ENCODE results near the gene NR2C2AP.

Gene NR2C2AP

DNA sequence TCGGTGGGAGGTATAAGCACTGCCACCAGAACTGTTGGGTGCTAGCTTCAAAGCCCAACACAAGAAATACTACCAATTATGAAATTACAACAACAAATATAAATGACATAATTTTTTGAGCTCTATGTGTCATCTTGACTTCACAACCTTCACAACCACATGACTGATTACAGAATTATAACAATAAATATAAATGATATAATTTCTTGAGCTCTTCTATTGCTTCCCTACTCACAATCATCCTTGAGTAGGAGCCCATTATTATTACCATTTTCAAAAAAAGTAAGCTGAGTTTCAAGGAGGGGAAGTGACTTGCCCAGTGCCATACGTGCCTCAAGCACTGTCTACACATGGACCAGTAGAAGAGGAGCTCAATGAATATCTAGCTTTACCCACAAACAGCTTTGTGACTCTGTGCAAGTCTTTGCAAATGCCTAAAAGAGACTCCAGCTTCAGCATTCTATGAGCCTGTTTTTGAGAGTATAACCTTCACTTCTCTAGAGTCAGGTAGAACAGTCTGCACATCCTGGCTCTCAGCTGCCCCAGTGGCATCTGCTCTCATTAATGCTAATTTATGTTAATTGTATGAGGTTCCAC, 31.1 kb upstream of the NR2C2AP start:
- no peak overlapping the region for H3K27ac ChIP-seq
- no peak for TF ChIP-seq ZFX (IDR thresholded peaks at IDR 0.05)
- TF ChIP-seq, protein P1, sequence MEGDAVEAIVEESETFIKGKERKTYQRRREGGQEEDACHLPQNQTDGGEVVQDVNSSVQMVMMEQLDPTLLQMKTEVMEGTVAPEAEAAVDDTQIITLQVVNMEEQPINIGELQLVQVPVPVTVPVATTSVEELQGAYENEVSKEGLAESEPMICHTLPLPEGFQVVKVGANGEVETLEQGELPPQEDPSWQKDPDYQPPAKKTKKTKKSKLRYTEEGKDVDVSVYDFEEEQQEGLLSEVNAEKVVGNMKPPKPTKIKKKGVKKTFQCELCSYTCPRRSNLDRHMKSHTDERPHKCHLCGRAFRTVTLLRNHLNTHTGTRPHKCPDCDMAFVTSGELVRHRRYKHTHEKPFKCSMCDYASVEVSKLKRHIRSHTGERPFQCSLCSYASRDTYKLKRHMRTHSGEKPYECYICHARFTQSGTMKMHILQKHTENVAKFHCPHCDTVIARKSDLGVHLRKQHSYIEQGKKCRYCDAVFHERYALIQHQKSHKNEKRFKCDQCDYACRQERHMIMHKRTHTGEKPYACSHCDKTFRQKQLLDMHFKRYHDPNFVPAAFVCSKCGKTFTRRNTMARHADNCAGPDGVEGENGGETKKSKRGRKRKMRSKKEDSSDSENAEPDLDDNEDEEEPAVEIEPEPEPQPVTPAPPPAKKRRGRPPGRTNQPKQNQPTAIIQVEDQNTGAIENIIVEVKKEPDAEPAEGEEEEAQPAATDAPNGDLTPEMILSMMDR (conservative IDR thresholded peaks at IDR 0.05), result no peak

GRCh38 chr19:19232261-19232721, 29.1 kb upstream of the NR2C2AP start:
- H3K27ac ChIP-seq, result no peak overlapping the region
- TF ChIP-seq ZFX (IDR thresholded peaks at IDR 0.05), result no peak
- TF ChIP-seq, protein P1 (conservative IDR thresholded peaks at IDR 0.05), result no peak

DNA sequence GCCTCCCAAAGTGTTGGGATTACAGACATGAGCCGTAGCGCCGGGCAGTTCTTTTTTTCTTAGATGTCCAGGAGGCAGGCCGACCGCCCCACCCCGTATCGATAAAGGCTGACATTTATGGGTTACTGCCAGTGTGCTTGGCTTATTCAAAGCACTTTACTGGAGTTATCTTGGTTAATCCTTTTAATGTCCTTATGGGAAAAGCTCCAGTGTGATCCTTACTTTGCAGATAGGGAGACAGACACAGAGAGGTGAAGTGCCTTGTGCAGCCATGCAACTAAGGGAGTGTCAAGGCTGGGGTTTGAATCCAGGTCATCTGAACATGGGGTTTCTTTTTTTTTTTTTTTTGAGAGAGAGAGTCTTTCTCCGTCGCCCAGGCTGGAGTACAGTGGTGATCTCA, 27.8 kb upstream of the NR2C2AP start:
- no peak overlapping the region for H3K27ac ChIP-seq
- TF ChIP-seq, protein P1 (conservative IDR thresholded peaks at IDR 0.05), result no peak
- no peak for TF ChIP-seq ZFX (IDR thresholded peaks at IDR 0.05)

DNA sequence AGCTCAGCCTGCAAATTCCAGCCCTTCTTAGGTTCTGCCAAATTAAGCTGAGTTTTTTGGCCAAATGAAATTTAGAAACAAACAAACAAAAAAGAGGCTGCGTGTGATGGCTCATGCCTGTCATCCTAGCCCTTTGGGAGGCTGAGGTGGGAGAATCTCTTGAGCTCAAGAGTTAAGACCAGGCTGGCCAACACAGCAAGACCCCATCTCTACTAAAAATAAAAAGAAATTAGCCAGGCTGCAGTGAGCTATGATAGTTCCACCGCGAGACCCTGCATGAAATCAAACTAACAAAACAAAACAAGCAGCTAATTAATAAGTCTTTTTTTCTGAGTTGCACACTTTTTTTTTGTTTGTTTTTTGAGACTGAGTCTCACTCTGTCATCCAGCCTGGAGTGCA, 26.5 kb upstream of the NR2C2AP start:
- H3K27ac ChIP-seq, result no peak overlapping the region
- no peak for TF ChIP-seq ZFX (IDR thresholded peaks at IDR 0.05)
- TF ChIP-seq, protein P1 (conservative IDR thresholded peaks at IDR 0.05), result no peak

DNA sequence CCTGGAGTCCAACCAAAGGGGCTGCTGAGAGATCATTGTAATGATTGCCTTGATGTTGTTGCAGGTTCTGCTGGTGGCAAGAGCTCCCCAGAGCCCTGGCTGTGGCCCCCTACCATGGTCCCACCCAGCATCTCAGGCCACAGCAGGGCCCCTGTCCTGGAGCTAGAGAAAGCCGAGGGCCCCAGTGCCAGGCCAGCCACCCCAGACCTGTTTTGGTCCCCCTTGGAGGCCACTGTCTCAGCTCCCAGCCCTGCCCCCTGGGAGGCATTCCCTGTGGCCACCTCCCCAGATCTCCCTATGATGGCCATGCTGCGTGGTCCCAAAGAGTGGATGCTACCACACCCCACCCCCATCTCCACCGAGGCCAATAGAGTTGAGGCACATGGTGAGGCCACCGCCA, 24.0 kb upstream of the NR2C2AP start:
- no peak overlapping the region for H3K27ac ChIP-seq
- TF ChIP-seq, protein P1 (conservative IDR thresholded peaks at IDR 0.05), result no peak
- TF ChIP-seq ZFX (IDR thresholded peaks at IDR 0.05), result no peak

DNA sequence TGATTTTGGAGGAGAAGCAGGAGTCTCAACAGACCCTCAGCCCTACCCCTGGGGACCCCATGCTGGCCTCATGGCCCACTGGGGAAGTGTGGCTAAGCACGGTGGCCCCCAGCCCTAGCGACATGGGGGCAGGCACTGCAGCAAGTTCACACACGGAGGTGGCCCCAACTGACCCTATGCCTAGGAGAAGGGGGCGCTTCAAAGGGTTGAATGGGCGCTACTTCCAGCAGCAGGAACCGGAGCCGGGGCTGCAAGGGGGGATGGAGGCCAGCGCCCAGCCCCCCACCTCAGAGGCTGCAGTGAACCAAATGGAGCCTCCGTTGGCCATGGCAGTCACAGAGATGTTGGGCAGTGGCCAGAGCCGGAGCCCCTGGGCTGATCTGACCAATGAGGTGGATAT, 23.4 kb upstream of the NR2C2AP start:
- H3K27ac ChIP-seq, result no peak overlapping the region
- no peak for TF ChIP-seq ZFX (IDR thresholded peaks at IDR 0.05)
- TF ChIP-seq, protein P1 (conservative IDR thresholded peaks at IDR 0.05), result no peak

- no peak overlapping the region for H3K27ac ChIP-seq
- TF ChIP-seq, protein P1 (conservative IDR thresholded peaks at IDR 0.05), result no peak
- no peak for TF ChIP-seq ZFX (IDR thresholded peaks at IDR 0.05)
Measured at GRCh38 chr19:19226204-19226603, 23.0 kb upstream of the NR2C2AP start.
